HG03175 (cell line): ENCODE measurements around the gene TUBB1.

Experiments
- ATAC-seq: cut with Tn5 transposase; IDR thresholded peaks from one replicate; pipeline ENCODE4 v1.9.1; 2021; ENCODE audit warnings: mild to moderate bottlenecking, moderate library complexity; ENCODE audit not compliant: unreplicated experiment

The TUBB1 gene

DNA sequence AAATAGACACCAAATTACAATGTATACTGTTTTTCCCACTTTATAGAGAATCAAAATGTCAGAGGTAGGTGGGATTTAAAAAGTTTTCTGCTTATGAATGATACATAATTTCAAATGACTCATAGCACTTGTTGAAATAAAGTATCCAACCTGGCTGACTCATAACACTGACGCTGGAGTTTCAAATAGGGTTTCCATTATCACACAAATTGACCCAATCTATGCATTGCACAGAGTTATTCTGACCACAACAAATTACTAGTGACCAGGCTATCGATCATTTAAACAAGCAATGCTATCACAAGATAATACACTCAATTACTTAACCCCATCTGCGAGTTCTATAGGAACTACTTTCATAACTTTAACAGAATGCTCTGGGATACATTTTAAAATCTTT, 55.2 kb downstream of the TUBB1 start:
- no peak for ATAC-seq

DNA sequence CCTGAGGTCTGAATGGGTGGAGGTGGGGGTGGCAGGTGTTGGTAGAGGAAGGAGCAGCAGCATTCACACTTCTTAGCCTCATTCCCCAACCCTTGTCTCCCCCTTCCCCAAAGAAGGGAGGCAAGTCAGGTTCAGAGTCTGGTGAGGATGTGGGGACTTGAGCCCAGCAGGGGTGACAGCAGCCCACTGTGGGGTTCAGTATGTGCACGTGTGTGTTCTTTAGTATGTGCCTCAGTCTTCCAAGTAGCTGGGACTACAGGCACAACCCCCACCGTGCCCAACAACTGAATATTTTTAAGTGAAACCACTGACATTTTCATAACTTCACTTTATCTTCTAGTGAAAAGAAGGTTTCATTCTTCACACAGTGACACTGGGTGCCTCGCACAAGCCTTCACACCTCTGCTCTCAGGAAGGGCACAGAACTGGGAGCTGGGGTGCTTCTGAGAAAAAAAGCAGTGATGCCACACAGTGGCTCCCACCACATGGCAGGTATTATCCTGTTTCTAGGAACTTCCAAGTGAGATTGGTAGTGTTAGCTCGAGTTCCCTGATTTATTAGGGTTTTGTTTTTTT, 56.8 kb downstream of the TUBB1 start:
- ATAC-seq: no peak
